ENCODE measurements around the gene S100A3. TPM values are rescaled to one million over a fixed set of nuclear protein-coding genes. Genes with fewer than 3 reads are reported as not detected.

Gene S100A3
- total RNA-seq, 1 experiment from 2014 or later = 12.2 TPM

DNA sequence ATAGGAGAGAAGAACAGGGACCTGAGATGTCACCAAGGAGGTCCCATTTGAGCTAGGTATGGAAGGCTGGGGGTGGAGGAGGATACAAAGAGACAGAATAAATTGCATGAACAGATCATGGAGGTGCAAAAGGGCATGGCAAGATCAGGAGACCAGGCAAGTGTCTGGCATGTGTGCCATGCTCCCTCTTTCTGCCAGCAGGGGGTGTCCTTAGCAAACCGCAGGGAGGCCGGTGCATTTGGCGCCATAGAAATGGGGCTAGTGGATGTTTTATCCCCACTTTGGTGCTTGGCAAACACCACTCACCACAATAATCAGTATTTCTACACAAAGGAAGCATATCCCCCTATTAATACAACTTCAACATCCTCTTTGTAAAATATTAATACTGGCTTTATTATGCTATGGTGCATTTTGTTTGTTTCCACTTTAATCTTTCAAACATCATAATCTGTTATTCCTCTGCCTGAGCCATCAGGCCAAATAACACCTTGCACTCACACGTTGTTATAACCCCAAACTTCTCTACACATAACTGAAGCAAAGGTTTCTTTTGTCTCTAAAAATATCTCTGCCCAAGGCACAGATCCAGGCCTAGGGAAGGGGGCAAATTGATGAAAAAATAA is 39.2 kb downstream of the S100A3 start:
- DNase-seq (ENCODE audit: low read depth) = peak; percentile 67

DNA sequence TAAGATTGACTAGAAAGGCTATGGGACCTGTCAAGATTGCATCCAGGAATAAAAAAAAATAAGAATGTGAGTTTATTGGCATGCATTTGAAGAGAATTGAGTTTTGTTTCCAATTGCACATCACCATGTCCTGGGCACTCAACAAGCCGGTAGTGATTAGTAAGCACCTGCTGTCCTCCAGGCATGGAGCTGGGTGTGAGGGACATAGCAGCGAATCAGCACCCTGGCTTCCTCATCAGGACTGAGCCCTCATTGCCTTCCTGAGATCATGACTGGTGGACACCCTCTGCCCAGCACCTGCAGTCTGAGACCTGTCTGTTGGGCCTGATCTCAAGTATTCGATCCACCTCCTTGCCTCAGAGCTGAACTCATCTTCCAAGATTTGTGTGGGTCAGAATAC is 40.0 kb downstream of the S100A3 start:
- no peak for DNase-seq (ENCODE audit: low read depth)

DNA sequence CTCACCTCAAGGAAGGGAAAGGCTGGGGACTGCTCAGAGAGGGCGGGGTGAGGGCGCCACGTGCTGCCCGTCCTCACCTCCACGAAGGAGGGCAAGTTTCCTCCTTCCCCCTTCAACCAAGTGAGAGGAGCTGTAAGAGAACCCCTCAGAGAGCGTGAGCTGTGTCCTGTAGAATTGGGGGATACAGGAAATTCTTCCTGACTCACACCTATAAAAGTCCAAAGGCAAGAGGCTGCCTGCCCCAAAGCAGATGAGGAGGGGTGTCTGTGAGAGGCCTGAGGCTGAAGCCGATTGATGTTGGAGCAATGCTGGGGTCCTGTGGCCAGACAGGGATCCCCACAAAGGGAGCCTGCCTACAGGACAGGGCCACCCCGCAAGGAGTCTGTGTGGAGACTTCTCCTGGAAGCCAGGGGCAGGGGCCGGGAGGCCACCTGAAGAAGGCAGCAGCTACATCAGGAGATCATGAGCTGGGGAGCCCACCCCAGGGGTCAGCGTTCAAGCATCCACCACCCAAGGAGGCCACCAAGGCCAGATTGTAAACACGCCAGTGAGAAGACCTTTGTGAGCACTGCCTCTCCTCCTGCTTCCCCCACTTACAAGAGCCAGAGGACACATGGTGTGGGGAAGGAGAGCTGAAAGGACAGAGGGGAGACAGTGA is 41.0 kb downstream of the S100A3 start:
- DNase-seq (ENCODE audit: low read depth) = peak; percentile 34

DNA sequence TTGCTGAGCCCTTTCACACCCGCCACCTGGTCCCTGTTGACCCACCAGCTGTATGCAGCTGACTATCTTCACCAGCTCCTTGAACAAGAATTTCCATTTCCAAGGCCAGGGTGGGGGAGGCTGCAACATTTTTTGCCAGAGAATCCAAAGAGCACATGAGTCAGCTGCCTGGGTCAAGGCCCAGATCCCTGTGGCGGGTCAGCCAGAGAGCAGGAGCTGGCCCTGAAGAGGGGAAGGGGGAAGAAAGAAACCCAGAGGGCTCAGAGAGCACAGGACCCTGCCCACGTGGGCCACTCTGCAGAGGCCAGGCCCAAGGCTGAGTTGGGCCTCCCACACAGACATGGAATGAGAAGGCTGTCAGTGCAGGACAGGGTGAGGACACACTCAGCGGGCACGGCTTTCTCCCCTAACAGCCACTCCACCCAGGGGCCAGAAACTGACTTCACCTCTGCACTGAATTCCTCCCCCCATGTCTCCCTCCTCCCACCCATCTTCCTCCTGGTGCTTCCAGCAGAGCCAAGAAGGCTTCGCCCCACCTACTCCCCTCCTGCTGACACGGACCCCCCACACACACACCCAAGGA is 42.1 kb downstream of the S100A3 start:
- DNase-seq (ENCODE audit: low read depth) = peak; percentile 84

DNA sequence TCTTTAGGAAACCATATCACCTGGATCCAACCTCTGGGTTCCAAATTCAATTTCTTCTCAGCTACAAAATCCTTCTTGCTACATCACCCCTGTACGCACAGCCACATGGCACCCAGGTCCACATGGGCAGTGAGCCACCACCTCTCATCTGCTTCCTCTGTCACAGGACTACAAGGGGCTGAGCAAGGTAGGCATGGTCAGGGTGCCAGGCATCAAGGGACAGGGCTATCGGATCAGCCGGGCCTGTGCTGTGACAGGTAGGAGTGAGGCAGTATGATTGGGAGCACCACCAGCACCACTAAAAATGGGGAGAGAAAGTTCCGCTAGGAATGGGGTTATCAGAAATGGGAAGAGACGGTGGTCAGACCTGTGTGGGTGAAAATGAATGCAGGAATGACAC is 42.7 kb downstream of the S100A3 start:
- DNase-seq (ENCODE audit: low read depth) = no peak

DNA sequence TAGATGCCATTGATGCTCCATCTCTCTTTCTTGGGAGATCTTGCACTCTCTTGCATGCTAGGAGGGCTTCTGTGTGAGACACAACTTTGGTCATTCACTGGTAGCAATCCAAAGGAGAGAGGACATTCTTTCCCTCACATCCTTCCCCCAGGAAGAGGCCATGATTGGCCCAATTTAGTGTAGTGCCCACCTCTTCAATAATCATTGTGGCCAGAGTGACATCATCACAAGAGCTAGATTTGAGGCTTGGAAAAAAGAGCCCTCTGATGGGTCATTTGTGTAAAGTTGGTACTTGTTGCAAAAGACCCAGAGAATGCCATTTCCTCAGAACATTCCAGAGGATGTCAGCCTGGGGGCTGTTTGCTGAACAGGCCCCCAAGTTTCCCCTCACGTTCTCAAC is 43.5 kb downstream of the S100A3 start:
- DNase-seq (ENCODE audit: low read depth) = no peak

DNA sequence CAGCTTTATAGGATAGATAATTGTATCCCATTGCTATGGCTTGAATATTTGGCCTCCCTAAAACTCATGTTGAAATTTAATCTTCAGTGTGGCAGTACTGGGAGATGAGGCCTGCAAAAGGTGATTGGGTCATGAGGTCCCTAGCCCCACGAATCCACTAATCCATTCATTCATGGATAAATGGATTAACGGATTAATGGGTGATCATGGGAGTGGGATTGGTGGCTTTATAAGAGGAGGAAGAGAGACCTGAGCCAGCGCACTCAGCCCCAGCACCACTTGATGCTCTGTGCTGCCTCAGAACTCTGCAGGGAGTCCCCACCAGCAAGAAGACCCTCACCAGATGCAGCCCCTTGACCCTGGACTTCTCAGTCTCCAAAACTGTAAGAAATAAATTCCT is 45.3 kb downstream of the S100A3 start:
- DNase-seq (ENCODE audit: low read depth) = no peak

DNA sequence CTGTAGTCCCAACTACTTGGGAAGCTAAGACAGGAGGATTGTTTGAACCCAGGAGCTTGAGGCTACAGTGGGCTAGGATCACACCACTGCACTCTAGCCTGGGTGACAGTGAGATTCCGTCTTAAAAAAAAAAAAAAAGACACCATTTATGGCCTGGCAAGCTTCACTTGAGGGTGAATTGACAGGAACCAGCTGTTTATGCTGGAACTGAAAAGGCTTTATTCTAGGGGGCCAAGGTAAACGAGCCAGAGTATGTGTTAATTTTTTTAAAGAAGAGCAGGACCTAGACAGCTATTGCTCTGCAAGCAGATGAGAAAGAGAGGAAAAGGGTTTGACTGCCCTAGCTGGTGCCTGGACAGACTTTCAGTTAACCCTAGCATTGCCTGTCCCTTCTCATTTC is 50.3 kb downstream of the S100A3 start:
- DNase-seq (ENCODE audit: low read depth) = no peak

Other genes starting within 250 kb of the S100A3 start
- gene PGLYRP3, start 236.3 kb downstream of the S100A3 start, total RNA-seq (2014; rRNA removed; shearing (Covaris generic)) = not detected in 2 replicates
- not detected in 2 replicates for gene PGLYRP4, start 200.4 kb downstream of the S100A3 start, total RNA-seq (2014; rRNA removed; shearing (Covaris generic))
- gene S100A9, start 191.4 kb downstream of the S100A3 start, total RNA-seq (2014; rRNA removed; shearing (Covaris generic)) = not detected in 2 replicates
- not detected in 2 replicates for gene S100A12, start 173.6 kb downstream of the S100A3 start, total RNA-seq (2014; rRNA removed; shearing (Covaris generic))
- not detected in 2 replicates for gene S100A8, start 158.2 kb downstream of the S100A3 start, total RNA-seq (2014; rRNA removed; shearing (Covaris generic))
- not detected in 2 replicates for gene S100A7A, start 132.7 kb downstream of the S100A3 start, total RNA-seq (2014; rRNA removed; shearing (Covaris generic))
- not detected in 2 replicates for gene S100A7, start 88.6 kb downstream of the S100A3 start, total RNA-seq (2014; rRNA removed; shearing (Covaris generic))
- 428 and 491 TPM in 2 replicates for gene S100A6, start 13.3 kb downstream of the S100A3 start, total RNA-seq (2014; rRNA removed; shearing (Covaris generic))
- gene S100A5, start 8.3 kb downstream of the S100A3 start, total RNA-seq (2014; rRNA removed; shearing (Covaris generic)) = 0.34 TPM in 1 of 2 replicates, not detected in the other
- gene S100A4, start 3.5 kb downstream of the S100A3 start, total RNA-seq (2014; rRNA removed; shearing (Covaris generic)) = 15.7 and 20.6 TPM in 2 replicates
- gene S100A2, start 16.6 kb upstream of the S100A3 start, total RNA-seq (2014; rRNA removed; shearing (Covaris generic)) = 86.8 and 88.6 TPM in 2 replicates
- gene S100A16, start 63.9 kb upstream of the S100A3 start, total RNA-seq (2014; rRNA removed; shearing (Covaris generic)) = 131 and 135 TPM in 2 replicates
- gene S100A14, start 67.1 kb upstream of the S100A3 start, total RNA-seq (2014; rRNA removed; shearing (Covaris generic)) = not detected in 2 replicates
- 126 and 201 TPM in 2 replicates for gene S100A13, start 78.2 kb upstream of the S100A3 start, total RNA-seq (2014; rRNA removed; shearing (Covaris generic))
- 0.40 TPM in 1 of 2 replicates, not detected in the other for gene S100A1, start 79.2 kb upstream of the S100A3 start, total RNA-seq (2014; rRNA removed; shearing (Covaris generic))
- gene CHTOP, start 84.8 kb upstream of the S100A3 start, total RNA-seq (2014; rRNA removed; shearing (Covaris generic)) = 36.2 and 43.0 TPM in 2 replicates
- 45.0 and 58.5 TPM in 2 replicates for gene SNAPIN, start 109.4 kb upstream of the S100A3 start, total RNA-seq (2014; rRNA removed; shearing (Covaris generic))
- 617 and 629 TPM in 2 replicates for gene ILF2, start 121.7 kb upstream of the S100A3 start, total RNA-seq (2014; rRNA removed; shearing (Covaris generic))
- gene NPR1, start 129.4 kb upstream of the S100A3 start, total RNA-seq (2014; rRNA removed; shearing (Covaris generic)) = not detected in 2 replicates
- gene INTS3, start 178.8 kb upstream of the S100A3 start, total RNA-seq (2014; rRNA removed; shearing (Covaris generic)) = 31.0 and 34.6 TPM in 2 replicates
- gene SLC27A3, start 226.1 kb upstream of the S100A3 start, total RNA-seq (2014; rRNA removed; shearing (Covaris generic)) = 3.2 and 3.3 TPM in 2 replicates